HG03439 (cell line): ENCODE measurements around the gene SLC38A1.
"Not testable (repeated sequence)": the region's sequence is repeated elsewhere in the genome, so short reads cannot be mapped to it uniquely, and the experiment has no call there.

Experiments
- ATAC-seq: cut with Tn5 transposase; IDR thresholded peaks from one replicate; pipeline ENCODE4 v1.9.1; 2021; ENCODE audit warnings: mild to moderate bottlenecking, moderate library complexity; ENCODE audit not compliant: unreplicated experiment

The SLC38A1 gene

DNA sequence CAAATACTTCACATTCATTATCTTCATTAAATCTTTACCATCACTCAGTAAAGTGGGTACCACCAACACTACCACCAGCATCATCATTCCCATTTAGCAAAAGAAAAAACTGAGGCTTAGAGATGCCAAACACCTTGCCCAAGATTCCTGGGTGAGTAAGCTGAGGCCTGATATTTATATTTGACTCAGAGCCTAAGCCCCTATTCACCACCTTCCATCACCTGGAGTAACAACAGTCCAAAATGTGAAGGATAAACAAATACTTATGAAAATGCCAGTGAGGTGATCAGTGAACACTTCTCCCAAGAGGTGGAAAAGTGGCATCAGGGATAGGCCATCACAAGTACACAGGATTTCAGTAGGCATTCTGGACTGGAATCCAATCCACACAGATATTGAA is 3.7 kb downstream of the SLC38A1 start:
- no peak for ATAC-seq

DNA sequence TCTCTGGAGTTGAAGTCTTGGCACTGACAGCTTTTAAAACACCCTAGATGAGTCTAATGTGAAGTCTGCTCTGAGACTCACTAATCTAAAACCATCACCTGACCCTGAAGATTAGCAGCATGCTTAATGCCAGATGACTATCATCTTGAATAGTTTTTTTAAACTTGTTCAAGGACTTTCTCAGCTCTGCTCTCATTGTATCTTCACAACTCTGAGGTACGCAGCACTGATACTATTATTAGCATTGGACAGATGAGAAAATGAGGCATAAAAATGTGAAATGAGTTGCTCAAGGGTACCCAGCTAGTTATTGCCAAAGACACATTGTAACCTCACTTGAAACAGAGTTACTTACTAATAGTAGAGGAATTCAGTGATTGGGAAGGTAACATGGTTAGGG is 4.8 kb downstream of the SLC38A1 start:
- ATAC-seq = no peak

DNA sequence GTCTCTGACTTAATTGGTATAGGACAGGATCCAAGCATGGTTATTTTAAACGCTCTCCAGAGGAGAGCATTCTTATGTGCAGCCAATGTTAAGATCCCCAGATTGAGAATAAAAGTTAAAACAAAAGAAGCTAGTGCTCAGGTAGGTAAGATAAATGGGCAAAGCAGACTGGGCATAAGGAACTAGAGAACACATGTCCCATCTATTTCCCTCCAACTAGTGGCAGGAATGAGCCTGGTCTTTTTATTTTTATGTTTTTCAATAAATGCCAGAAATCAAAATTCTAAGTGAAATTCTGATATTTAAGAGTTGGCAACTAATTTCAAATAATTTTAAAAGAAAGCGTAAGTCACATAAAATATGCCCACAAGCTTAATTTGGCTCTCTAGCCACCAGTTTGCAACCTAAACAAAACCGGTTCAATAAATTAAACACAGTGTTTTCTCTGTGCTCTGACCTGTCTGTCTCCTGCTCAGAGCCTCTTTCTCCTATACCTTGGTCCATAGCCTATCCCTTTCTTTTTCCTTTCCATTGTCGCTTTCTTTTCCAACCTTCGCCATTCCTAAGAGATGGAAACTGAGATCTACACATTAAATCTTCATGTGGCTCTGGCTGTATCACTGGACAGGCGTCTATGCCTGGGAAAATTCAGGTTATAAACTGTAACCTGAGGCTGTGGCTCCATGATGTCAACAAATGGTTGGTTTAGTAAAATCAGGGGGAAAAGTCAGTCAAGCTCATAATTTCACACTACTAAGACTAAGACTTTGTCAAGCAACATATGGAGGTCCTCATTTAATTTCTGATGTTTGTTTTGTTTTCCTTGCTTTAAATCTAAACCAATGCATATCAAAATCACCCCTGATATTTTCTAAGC is 5.5 kb downstream of the SLC38A1 start:
- ATAC-seq = no peak

DNA sequence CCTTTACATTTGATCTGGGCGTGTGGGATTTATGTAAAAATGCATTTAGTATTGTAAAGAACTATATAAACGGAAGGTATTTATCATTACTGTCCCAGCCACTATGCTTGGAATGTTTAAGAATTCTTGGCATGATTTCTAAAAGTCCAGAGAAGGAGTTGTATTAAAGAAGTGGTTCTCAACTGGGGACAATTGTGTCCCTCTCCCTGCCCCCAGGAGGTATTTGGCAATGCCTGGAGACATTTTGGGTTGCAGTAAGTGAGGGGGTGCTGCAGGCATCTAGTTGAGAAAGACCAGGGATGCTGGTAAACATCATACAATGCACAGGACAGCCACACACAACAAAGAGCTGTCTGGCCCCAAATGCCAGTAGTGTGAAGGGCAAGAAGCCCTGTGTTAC is 7.2 kb downstream of the SLC38A1 start:
- ATAC-seq = no peak

DNA sequence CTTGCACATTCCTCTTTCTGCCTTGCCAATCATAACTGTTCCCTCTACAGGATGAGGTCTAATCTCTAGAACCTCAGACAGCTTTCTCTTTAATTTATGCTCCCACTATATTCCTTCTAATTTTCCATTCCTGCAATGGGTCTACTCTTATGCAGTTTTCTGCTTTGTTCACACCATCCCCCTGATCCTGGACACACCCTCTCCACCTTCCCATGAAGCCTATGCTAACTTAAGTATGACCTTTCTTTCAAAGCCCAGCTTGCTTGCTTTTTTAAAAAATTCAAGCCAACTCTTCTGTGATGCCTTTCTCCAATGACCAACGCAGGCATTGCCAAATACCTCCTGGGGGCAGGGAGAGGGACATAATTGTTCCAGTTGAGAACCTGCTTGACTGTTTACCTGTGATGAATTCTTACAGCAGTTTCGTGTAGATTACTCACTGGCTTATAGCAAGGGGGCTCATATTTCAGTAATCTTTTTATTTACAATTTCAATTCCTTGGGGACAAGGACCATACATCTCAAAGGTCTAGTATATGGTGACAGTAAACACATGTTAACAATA is 7.8 kb downstream of the SLC38A1 start:
- no peak for ATAC-seq

DNA sequence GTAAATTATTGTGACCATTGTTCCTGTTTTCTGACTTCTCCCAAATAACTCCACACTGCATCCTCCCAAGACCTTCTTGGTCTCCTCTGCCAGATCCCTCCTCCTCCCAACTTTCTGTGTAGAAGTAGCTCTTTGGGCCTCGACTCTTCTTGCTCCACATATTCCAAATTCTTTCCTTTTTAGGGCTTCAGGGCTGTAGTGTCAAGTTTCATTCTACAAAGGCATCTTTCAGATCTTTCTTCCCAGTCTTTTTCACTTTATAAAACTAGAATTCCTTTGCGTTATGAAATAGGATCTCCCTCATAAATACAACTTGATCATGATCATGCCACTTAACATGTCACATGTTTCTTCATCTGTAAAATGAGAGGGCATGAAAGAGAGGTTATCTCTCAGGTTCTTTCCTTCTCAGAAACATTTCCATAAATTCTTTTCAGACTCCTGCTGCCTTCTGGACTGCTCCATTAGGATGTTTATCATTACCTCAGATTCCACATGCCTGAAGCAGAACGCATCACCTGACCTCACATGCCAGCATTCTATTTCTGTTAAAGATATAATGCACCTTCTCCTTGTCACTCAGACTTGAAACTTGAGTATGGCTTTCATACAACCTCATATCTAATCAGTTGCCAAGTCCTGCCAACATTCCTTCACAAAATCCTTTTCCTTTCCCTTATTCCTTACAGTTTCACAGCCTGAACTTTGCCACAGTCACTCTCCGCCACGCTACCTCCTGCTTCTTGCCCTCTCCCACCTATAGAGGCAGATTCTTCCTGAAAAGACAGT is 8.5 kb downstream of the SLC38A1 start:
- ATAC-seq = no peak

DNA sequence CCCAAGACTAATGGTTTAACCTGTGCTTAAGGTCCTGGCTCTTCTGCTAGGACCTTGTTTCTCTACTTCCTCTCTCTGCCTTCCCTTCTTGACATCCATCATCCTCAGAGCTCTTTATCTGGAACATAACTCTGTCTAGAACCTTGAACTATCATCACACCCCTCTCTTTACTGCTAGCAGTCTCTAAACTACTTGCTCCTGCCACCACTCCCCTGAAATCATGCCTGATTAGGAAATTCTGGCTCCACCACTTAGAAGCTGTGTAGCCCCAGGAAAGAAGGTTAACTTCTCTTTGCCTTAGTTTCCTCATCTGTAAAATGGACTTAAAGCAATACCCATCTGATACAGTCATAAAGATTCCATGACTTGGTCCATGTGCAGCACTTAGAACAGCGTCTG is 9.1 kb downstream of the SLC38A1 start:
- no peak for ATAC-seq

DNA sequence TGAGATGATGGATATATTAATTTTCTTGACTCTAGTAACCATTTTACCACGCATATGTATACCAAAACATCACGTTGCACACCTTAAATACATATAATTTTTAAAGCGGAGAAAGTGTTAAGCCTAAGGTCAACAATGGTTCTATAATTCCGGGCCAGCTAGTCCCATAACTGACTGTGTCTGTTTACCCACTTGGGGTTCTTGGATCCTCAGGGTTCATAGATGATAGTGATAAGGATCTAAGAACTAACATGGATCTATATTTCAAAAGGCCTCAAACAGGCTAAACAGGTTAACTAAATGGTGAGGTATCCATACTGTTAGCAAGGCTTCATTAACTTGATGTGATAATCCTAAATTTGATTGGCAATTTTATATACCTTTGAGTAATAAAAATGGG is 9.8 kb downstream of the SLC38A1 start:
- no peak for ATAC-seq

DNA sequence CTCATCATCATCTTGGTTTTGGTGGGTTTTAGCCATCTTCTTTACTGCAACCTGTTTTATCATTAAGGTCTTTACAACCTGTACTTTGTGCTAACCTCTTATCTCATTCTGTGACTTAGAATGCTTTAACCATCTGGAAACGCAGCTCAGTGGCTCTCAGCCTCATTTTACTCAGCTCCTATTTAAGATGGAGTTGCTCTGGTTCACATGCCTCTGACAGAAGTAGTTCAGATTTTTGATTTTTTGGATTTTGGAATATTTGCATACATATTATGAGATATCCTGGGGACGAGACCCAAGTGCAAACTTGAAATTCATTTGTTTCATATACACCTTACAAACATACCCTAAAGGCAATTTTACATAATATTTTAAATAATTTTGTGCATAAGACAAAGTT is 10.7 kb downstream of the SLC38A1 start:
- no peak for ATAC-seq

DNA sequence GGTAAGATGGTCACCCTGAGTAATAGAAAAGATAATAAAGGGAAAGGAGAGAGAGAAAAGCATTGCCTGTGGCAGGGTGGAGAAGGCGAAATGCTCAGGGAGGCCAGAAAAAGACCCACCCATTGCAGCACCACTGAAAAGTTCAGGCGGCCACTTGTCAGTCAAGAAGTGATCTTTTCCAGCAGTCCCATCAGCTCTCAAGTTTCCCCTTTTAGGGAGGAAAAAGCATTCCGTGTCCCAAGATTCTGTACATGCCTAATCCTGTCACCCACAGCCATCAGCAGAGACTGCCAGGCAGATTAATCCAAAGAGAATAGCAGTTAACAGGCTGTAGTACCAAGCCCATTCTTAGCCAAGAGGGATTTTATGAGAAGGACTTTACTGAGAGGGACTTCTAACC is 11.9 kb downstream of the SLC38A1 start:
- ATAC-seq = no peak

DNA sequence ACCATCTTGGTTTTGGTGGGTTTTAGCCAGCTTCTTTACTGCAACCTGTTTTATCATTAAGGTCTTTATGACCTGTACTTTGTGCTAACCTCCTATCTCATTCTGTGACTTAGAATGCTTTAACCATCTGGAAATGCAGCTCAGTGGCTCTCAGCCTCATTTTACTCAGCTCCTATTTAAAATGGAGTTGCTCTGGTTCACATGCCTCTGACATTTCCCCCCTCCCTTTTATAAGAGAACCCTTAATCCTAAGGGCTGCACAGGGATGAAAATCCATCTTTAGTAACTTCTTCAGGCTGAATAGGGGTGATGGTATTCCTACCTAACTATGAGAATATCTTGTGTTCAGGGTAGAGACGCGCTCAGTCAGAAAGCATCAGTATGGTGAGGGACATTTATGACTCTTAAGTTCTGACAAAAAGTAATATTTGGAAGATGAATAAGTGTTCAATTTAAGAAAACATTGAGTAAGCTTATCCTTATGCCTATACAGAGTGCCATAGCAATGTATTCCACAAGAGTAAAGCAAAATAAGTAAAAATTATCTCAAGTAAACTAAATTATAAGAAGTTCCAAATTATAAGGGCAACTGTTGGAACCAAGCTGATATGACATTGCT is 15.2 kb downstream of the SLC38A1 start:
- no peak for ATAC-seq

DNA sequence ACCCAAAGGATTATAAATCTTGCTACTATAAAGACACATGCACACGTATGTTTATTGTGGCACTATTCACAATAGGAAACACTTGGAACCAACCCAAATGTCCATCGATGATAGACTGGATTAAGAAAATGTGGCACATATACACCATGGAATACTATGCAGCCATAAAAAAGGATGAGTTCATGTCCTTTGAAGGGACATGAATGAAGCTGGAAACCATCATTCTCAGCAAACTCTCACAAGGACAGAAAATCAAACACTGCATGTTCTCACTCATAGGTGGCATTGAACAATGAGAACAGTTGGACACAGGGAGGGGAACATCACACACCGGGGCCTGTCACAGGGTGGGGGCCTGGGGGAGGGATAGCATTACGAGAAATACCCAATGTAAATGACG is 16.8 kb downstream of the SLC38A1 start:
- ATAC-seq = not testable (repeated sequence)

DNA sequence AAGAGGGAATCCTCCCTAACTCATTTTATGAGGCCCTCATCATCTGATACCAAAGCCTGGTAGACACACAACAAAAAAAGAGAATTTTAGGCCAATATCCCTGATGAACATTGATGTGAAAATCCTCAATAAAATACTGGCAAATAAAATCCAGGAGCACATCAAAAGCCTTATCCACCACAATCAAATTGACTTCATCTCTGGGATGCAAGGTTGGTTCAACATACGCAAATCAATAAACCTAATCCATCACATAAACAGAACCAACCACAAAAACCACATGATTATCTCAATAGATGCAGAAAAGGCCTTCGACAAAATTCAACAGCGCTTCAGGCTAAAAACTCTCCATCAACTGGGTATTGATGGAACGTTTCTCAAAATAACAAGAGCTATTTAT is 18.9 kb downstream of the SLC38A1 start:
- not testable (repeated sequence) for ATAC-seq

DNA sequence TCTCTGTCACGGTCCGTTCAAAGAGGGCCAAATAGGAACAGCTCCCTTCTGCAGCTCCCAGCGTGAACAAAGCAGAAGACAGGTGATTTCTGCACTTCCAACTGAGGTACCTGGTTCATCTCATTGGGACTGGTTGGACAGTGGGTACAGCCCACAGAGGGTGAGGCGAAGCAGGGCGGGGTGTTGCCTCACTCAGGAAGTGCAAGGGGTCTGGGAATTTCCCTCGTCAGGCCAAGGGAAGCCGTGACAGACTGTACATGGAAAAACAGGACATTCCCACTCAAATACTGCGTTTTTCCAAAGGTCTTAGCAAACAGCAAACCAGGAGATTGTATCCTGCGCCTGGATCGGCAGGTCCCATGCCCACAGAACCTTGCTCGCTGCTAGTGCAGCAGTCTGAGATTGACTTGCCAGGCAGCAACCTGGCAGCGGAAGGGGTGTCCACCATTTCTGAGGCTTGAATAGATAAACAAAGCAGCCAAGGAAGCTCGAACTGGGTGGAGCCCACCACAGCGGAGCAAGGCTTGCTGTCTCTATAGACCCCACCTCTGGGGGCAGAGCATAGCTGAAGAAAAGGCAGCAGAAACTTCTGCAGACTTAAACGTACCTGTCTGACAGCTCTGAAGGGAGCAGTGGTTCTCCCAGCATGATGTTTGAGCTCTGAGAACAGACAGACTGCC is 22.7 kb downstream of the SLC38A1 start:
- ATAC-seq = no peak

DNA sequence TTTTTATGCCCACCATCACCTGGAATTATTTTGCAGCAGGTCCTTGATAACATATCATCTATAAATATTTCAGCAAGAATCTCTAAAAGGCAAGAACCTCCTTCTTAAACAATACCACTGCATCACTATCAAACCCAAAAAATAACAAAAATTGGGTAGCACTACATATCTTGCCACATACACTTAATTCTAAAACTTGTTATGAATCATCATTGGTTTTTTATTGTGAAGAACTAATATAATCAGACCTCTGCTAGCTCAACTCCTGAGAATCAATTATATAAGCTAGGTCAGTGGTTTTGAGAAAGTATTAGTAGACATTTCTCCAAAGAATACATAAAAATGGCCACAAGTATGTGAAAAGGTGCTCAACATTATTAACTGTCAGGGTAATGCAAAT is 23.8 kb downstream of the SLC38A1 start:
- ATAC-seq = no peak

DNA sequence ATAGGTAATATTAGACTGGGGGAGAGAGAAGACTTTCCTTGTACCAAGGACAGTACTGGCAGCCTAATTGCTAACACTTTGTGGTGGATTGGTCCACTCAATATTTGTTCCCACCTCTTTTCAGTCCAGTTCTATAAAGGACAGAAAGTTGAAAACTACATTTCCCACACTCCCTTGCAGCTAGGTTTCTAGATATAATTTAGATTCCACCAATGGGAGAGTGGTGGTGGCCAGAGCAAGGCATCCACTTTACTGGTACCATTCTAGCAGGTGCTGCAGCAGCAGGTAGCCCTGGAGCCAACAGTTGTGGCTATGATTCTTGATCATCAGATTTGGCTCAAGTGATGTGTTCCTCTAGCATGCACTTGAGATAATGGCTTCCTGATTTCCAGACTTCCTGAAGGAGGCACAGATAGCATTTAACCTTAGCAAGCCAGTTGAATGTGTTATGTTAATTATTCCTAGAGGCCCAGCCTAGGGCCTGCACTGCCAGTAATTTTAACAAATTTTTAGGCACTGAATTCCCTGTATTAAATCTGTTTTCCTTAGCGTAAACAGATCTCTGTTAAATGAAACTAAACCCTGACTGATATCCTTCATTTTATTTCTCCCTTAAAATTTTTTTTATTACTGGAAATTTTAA is 24.4 kb downstream of the SLC38A1 start:
- ATAC-seq = no peak

DNA sequence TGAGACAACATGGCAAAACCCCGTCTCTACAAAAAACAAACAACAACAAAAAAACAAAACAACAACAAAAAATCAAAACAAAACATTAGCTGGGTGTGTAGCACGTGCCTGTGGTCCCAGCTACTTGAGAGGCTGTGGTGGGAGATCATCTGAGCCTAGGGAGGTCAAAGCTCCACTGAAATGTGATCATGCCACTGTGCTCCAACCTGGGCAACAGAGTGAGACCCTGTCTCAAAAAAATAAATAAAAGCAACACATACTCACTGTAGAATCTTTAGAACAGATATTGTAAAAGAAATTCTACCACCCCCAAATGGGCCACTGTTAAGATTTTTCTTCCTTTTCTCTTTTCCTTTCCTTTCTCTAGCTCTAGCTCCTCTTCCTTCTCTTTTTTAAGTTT is 26.3 kb downstream of the SLC38A1 start:
- ATAC-seq = no peak

DNA sequence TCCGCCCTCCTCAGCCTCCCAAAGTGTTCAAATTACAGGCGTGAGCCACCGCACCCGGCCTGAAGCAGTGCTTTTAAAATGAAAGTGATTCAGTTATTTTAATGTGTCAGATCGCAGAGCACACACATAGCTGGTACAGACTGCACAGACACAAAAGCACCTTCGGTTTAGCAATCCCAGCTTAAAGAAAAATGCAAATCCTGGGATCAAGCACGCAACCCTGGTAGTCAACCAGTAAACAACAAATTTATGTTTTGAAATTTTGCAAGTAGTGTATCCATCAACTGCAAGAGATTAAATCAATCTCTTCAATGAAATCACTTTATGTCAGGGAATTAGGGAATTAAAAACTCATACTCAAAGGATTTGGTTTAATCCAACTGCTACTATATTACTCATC is 28.4 kb downstream of the SLC38A1 start:
- no peak for ATAC-seq

DNA sequence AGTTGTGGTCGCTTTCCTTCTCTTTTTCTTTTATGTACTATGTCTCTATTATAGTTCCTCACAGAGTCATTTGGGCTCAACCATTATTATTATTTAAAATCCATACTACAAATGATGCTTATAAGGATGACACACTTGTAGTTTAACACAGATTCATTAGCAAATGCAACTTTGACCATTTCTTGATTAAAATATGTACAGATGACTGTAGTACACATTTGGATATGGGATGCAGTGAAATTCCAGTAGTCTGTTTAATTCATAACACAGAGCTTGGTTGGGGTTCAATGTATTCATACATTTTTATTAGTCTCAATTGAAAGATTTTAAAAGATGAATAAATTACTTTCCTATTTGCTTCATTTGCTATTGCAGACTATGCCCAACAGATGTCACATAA is 30.0 kb downstream of the SLC38A1 start:
- ATAC-seq = no peak

DNA sequence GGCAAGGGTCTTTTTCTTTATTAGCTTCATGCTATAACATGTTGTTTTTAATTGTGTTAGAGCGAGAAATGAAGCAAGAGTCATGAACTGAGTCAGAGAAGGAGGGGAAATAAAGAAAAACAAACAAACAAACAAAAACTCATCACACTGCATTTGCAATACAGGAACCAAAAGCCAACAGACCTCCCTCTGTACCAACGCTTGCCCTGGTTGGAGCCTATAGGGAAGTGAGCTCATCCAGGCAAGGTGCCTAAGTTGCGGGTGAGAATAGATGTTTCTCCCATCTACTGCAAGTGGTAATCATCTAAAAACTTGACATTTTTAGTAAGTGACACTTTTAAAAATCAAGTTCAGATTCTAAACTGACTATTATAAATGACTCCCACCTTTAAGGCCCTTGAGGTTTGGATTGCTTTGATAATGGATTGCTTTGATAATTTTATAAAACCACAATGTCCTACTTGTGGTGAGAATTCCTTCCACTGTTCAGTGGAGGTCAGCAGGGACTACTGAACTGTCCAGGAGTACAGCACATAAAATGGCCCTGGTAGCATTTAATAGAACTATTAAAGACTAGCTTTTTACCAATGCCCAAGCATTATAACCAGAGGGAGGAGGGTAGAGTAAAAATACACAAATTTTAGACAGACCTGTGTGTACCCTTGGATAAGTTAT is 31.3 kb downstream of the SLC38A1 start:
- no peak for ATAC-seq
